Lower lobe of right lung (tissue), 2 donors: ENCODE data around the gene DHX57. TPM values are rescaled to one million over a fixed set of nuclear protein-coding genes. Genes with fewer than 3 reads are reported as not detected.

Source experiments
- ATAC-seq, 2 donors: fragments of 200-7000 bp; cut with Tn5 transposase; one replicate each; pipeline ENCODE4 v1.9.1; 2020 to 2022; ENCODE audit warnings: mild to moderate bottlenecking in 2 of 2, moderate library complexity in 2 of 2
- DNase-seq: peaks from one replicate; pipeline ENCODE4 v3.0.0-alpha.2; 2020
- H3K27ac ChIP-seq: fragments of 200-600 bp; one replicate; pipeline ENCODE4 v1.8.0; 2022
- H3K27me3 ChIP-seq: fragments of 200-600 bp; one replicate; pipeline ENCODE4 v1.8.0; 2022; ENCODE audit warnings: low read depth
- H3K36me3 ChIP-seq: fragments of 200-600 bp; one replicate; pipeline ENCODE4 v1.8.0; 2022; ENCODE audit warnings: mild to moderate bottlenecking
- H3K4me1 ChIP-seq: fragments of 200-600 bp; one replicate; pipeline ENCODE4 v1.8.0; 2022
- H3K4me3 ChIP-seq: fragments of 200-600 bp; one replicate; pipeline ENCODE4 v1.8.0; 2022; ENCODE audit warnings: mild to moderate bottlenecking
- H3K9me3 ChIP-seq: fragments of 200-600 bp; one replicate; pipeline ENCODE4 v1.8.0; 2022
- intact Hi-C: fragments of 100-400 bp; cut with DNase I; formaldehyde crosslinking; loops from one replicate; pipeline ENCODE4 v1.11.0; 2022
- total RNA-seq: library from RNA; stranded (reverse); fragmentation: NEBNext Ultra II Directional; extraction: Animal tissue kit (Norgen Biotek cat#: 25700); gene quantifications from one replicate; pipeline ENCODE4 v1.2.1, GENCODE V29; 2021
- TF ChIP-seq, protein P1 (sequence below): fragments of 200-600 bp; IDR thresholded peaks from one replicate; pipeline ENCODE4 v1.8.0; 2022; ENCODE audit warnings: antibody characterized with exemption, mild to moderate bottlenecking
- donor health status: DM: no; HTN: yes; CAD: no; lungs with severe emphysema.

DHX57 gene
- total RNA-seq, 1 donor from 2014 or later: 15.5 TPM

DNA sequence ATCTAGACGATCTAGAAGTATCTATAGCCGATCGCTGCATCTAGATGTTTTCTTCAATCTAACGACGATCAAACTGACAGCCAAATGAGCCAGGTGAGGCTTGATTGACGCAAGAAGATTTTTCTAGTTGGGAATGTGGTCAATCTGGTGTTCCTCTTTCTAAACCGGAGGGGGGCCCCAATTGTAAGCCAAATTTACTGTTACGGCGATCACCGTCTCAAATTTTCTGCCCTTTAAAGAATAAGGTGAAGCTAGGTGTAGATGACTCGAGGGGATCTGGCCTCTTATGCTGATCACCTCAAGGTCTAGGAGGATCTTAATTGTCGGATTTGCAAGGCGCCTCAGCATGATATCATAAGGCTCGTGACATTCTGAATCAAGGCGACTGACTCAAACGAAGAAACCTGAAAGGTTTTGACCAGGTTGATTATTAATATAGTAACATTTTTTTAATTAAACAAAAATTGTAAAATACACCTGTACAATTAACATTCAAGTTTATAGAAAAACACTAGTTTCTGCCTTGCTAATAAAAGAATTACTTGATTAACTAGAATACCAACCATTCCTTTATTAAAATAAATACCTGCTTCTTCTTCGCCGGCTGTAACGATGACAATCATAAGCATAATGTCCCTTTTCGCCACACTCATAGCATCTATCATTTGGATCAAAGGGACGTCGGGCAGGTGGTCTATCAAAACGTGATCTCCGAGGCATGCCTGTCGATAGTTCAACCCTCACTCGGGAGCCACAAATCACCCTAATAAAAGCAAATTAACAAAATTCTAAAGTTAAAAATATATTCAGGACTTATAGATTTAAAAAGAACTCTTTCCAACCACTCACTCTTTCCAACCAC lies 126.6 kb downstream of the DHX57 start:
- Histone ChIP-seq H3K27ac (no peak overlapping the region), H3K4me3 (peak overlapping the region; percentile 87), H3K4me1 (peaks cover 58% of the 10 kb centered on the region), H3K36me3 (peaks cover 58% of the 10 kb centered on the region), H3K27me3 (no peaks in the 10 kb centered on the region), H3K9me3 (no peaks in the 10 kb centered on the region)
- no peak for DNase-seq
- intact Hi-C loops: no loop called here
- TF ChIP-seq, protein P1, sequence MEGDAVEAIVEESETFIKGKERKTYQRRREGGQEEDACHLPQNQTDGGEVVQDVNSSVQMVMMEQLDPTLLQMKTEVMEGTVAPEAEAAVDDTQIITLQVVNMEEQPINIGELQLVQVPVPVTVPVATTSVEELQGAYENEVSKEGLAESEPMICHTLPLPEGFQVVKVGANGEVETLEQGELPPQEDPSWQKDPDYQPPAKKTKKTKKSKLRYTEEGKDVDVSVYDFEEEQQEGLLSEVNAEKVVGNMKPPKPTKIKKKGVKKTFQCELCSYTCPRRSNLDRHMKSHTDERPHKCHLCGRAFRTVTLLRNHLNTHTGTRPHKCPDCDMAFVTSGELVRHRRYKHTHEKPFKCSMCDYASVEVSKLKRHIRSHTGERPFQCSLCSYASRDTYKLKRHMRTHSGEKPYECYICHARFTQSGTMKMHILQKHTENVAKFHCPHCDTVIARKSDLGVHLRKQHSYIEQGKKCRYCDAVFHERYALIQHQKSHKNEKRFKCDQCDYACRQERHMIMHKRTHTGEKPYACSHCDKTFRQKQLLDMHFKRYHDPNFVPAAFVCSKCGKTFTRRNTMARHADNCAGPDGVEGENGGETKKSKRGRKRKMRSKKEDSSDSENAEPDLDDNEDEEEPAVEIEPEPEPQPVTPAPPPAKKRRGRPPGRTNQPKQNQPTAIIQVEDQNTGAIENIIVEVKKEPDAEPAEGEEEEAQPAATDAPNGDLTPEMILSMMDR: no peak
- ATAC-seq: no peak

DNA sequence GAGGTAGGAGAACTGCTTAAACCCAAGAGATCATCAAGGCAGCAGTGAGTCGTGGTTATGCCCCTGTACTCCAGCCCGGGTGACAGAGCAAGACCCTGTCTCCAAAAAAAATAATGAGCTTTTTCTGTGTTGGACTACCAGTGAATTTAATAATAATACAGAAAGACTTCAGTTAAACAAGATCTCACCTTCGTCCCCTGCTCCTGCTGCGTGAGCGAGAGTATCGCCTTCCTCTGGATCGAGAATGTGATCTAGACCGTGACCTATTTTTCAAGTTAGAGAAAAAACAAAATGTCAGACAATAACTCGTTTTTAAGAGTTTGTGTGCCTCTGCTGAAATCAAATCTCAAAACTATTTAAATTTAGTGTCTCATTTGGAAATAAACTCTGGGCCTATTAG lies 127.3 kb downstream of the DHX57 start:
- intact Hi-C loops: no loop called here

DNA sequence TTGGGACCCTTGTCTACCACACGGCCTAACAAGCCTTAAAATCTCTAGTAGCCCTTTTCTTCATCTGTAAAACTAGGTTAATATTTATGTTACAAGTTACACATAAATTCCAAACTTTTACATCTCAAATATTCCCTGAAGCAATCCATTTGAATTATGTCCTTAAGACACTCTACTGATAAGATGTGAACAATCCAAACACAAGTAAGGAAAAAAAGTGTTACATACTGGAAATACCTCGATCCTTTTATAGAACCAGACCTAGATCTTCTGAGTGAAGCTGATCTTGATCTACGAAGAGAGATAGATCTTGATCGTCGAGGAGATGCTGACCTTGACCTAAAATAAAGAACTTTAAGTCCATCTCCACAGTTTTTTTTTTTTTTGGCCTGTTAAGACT lies 127.9 kb downstream of the DHX57 start:
- TF ChIP-seq, protein P1: no peak
- H3K36me3 ChIP-seq: peaks cover 72% of the 10 kb centered on the region
- H3K27me3 ChIP-seq: no peaks in the 10 kb centered on the region
- DNase-seq: no peak
- ATAC-seq: no peak
- peak overlapping the region; percentile 18 for H3K27ac ChIP-seq
- H3K9me3 ChIP-seq: no peaks in the 10 kb centered on the region
- H3K4me1 ChIP-seq: peaks cover 60% of the 10 kb centered on the region
- intact Hi-C loops: no loop called here
- H3K4me3 ChIP-seq: no peak overlapping the region

More for the DNA sequence above, 127.3 kb downstream of the DHX57 start:
- H3K27me3 ChIP-seq: no peaks in the 10 kb centered on the region
- H3K4me1 ChIP-seq: peaks cover 60% of the 10 kb centered on the region
- peaks cover 66% of the 10 kb centered on the region for H3K36me3 ChIP-seq
- no peak for ATAC-seq
- no peak for DNase-seq
- H3K9me3 ChIP-seq: no peaks in the 10 kb centered on the region
- TF ChIP-seq, protein P1: no peak
- H3K4me3 ChIP-seq: peak overlapping the region; percentile 87
- H3K27ac ChIP-seq: peak overlapping the region; percentile 18

Other genes starting within 250 kb of the DHX57 start
- gene GALM, start 209.8 kb downstream of the DHX57 start, total RNA-seq: 17.7 TPM
- 99.7 TPM for gene SRSF7, start 124.6 kb downstream of the DHX57 start, total RNA-seq
- gene GEMIN6, start 97.7 kb downstream of the DHX57 start, total RNA-seq: 11.1 TPM
- 18.4 TPM for gene MORN2, start within 50 bp of the DHX57 start, total RNA-seq
- gene ARHGEF33, start 13.9 kb upstream of the DHX57 start, total RNA-seq: 1.5 TPM
- gene SOS1, start 245.1 kb upstream of the DHX57 start, total RNA-seq: 43.6 TPM